Kidney tubule cell (primary cell): ENCODE measurements around the gene ZNF37A.

Experiments used
- DNase-seq: peaks from one replicate; pipeline ENCODE4 v3.0.0-alpha.2; 2018; ENCODE audit warnings: low spot score

Gene ZNF37A

DNA sequence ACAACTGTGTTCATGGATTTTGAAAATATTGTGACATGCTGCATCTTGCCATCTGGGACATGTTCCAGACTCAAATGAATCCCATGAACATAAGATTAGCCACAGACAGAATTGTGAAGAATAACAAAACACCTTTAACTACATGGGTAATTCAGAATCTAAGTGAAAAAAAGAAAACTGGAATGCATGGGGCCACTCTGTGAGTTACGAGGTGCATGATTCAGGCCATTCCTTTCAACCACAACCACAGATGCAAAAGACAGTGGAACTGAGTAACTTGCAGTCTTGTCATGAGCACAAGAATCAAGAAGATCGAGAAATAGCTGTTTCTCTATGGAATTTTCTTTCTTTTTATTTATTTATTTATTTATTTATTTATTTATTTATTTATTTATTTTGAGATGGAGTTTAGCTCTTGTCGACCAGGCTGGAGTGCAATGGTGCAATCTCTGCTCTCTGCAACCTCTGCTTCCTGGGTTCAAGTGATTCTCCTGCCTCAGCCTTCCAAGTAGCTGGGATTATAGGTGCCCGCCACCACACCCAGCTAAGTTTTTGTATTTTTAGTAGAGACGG, 56.8 kb downstream of the ZNF37A start:
- peak; percentile 29 for DNase-seq

DNA sequence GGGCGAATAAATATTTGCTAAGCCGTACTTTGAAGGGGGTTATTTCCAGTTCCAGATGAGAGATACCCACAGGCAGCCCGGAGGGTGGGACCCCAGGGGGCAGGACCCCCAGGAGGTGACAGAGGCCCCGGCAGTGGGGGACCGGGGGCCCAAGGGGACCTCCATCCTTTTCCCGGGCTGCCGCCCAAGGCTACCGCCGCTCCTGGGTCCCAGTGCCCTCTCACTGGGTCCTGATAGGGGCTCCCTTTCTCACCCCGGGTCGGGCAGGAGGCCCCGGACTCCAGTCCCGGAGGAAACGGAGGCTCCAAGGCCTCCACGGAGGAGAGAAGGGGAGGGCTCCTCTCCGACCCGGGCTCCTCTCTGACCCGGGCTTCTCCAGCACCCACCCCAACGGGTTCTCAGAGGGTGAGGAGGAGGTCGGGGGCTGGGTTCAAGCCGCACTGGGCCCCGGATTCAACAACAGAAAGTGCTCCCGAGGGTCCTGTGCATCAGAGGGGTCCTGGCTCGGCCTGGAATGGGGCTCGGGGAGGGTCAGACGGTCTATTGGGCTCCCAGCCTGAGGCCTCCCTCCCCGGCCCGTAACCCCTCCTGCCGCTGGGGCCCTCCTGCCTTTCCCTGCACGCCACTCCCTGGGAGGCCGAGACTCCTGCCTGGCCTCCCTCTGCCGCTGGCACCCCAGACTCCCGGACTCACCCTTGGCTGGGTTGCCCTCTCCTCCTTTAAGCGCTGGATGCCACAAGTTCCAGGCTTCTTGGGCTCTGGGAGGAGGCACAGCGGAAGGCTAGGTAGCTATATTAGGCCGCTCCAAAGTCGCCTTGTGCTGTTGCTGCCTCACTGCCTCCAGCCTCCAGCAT, 62.5 kb downstream of the ZNF37A start:
- no peak for DNase-seq

DNA sequence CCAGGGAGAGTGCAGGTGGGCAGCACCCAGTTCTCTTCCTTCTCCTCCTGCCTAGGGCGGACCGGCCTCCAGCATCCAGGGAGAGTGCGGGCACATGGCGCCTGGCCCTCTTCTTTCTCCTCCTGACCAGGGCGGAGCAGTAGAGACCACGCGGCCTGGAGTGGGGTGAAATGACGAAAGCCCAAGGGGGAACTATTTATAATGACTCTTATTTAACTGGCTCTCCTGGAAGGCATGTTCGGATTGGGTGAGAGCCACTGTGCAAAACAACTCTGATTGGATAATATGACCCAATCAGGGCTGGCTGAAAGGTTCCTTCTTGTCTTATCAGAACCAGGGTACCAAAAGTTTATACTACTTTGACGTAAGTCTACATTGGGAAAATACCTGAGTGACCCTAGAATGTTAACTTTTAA, 63.1 kb downstream of the ZNF37A start:
- no peak for DNase-seq

DNA sequence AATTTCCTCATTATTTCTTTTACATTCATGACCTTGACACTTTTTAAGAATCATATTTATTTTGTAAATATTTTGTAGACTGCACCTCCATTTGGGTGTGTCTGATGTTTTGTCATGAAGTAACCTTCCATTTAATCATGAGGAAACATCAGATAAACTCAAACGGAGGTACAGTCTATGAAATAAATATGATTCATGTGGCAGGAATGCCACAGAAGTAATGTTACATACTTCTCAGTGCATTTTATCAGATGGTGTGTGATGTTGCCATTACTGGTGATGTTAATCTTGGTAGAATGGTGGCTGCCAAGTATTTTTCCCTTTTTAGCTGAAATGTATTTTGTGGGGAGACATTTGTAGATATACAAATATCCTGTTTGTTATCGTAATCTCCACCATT, 64.9 kb downstream of the ZNF37A start:
- no peak for DNase-seq

DNA sequence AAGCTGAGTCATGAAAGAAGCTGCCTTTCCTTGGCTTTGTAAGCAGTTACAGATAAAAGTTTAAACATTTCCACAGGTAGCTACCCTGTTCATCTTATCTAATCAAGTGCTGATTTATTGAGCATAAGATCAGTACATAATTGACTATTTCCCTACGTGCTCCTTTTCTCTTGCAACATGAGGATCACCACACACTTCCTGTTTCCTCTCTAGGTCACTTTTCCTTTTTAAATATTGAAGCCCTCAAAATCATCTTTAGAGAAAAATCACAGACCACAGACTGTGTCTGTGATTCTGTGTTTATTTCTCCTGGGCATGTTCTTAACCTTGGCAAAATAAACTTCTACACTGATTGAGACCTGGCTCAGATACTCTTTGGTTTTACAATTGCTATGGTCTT, 69.5 kb downstream of the ZNF37A start:
- no peak for DNase-seq

DNA sequence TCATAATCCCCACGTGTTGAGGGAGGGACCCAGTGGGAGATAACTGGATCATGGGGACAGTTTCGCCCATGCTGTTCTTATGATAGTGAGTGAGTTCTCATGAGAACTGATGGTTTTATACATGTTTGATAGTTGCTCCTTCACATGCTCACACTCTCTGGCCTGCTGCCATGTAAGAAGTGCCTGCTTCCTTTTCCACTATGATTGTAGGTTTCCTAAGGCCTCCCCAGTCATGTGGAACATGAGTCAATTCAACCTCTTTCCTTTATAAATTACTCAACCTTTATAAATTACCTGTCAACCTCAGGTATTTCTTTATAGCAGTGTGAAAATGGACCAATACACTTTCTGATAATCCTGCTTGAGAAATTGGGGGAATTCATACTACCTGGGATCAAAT, 80.2 kb downstream of the ZNF37A start:
- DNase-seq, result peak; percentile 68

DNA sequence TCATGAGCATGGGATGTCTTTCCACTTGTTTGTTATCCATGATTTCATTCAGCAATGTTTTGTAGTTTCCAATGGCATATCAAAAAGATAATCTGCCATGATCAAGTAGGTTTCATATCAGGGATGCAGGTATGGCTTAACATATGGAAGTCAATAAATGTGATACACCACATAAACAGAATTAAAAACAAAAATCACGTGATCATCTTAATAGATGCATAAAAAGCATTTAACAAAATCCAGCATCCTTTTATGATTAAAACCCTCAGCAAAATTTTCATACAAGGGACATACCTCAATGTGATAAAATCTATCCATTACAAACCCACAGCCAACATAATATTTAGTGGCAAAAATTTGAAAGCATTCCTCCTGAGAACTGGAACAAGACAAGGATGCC, 90.3 kb downstream of the ZNF37A start:
- no peak for DNase-seq
